NCI-H345 treated with DMSO at 0.1 percent for 48 hours (cell line): Measurements from ENCODE around the gene LRRC8D.
"Not testable (repeated sequence)": the region's sequence is repeated elsewhere in the genome, so short reads cannot be mapped to it uniquely, and the experiment has no call there.

Source experiments
- DNase-seq: peaks from one replicate; lab custom pipeline; 2025; ENCODE audit not compliant: unreplicated experiment; lab: John Stamatoyannopoulos, UW

Gene LRRC8D

DNA sequence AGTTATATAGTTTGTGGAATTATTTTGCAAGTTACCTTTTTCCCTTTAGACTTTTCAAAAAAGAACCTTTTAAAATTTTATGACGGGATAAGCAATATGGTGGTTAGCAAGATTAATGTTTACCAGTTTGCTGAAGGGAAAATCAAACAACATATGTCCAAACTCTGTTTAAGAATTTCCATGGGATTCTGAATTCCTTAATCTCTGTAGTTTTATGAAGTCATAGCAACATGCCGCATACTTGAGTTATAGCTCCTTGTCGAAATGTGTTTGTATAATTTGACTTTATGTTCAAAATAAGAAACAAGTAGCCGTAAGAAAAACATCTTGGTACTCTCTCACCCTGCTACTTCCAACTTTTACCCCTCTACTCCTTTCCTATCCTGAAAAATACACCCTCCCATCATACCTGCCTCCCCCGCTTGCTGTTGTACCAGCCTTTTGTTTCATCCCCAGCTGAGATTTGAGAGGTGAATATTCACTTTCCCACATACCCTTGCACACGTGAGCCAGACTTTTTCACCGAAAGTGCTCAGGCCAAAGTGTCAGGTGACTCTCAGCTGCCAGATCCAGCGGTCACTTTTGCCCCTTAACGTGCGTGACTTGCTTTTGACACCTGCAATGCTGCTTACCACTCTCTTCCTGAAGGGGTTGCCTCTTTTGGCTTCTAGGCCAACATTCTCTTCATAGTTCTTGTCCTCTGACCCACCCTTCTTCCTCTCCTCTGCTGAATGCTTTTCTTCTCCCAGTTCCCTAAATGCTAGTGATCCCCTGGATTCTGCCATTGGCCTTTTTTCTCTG, 90.6 kb downstream of the LRRC8D start:
- no peak for DNase-seq

DNA sequence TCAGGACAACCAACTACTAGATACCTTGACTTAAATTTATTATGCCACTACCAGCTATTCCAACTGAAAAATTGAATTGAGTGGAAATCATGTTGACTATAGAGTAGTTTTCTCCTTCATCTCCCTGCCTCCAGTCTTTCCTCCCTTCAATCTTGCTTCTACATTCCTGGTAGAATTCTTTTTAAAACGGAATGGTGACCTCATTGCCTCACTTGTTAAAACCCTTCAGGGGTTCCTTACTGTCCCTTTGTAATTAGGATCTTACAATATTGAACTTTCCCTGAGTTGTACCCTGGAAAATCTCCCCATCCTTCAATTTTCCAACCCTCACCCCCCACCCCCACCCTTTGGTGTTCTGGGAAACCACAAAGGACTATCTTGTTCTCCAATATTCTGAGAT, 91.2 kb downstream of the LRRC8D start:
- no peak for DNase-seq

DNA sequence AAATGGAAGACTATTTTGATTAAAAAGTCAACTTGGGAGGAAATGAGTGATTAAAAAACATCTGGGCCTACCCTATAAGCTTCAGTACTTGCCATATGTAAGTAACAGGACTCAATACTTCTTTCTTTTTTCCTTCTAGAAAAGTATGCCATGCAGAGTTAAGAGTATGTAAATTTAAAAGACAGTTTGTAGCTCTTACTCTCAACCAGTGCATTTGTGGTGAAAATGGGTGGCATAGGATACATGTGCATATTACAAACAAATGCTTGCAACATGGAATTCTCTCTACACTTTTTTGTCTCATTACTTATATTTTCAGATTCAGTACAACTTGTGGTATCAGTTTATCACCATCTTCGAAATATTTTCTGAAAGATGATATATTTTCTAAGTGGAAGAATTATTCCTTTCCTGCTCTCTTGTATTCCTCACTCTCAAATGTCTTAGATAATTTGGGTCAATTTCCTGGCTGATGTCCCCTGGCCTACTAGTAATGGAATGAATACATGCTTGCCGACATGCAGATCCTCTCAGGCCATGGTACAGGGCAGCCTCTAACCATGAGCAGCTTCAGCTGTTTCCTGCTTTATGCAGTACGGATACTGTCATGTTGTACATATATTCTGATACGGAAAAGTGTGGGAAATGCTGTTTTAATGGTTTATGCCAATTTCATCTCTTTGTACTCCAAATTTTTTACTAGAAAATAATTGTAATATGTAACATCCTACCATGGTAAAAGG, 92.7 kb downstream of the LRRC8D start:
- no peak for DNase-seq

- DNase-seq, result no peak
Observed at GRCh38 chr1:89917353-89917752, 96.5 kb downstream of the LRRC8D start.

DNA sequence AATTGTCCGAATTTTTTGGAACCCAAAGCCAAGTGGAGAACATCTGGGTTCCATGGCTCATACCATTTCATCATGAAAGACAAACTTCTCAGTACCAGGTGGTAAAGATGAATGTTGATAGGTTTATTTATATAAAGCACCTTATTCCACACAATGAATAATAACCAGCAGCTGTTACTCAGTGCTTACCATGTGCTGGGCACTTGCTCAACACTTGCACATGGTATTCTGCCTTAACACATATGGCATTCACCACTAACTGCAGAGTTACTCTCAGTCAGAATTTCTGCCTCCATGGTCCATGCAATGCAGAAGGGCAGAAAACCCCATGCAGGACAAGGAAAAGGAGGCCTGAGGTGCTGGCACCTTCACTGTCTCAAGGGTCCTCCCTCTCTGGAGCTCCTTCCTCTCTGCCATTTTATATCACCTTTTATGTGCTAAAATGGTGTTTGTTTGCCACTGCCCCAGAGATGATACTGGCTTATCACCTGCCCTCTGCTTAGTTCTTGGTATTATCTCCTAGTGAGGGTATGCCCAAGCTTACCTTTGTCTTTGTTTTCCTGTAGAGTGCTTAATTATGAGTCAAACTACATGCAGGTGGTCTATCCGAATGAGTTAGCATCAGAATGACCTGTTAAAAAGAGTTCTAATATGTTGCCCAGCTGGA, 97.4 kb downstream of the LRRC8D start:
- DNase-seq, result no peak

DNA sequence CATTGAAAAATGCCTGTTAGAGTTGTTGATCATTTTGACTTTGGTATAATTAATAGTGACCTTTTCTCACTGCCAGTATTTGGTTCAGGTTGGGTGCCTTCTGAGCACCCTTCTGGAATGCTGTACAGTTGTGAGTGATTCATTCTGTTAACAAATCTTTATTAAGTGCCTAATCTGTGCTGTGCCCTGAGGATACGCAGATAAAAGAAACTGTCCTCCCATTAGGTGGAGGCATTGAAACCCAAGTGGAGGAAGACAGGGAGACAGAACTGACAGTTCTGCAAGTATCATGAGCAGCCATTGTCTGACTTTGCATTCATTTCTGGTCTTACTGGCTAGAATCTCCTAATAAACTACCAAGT, 97.9 kb downstream of the LRRC8D start:
- no peak for DNase-seq

DNA sequence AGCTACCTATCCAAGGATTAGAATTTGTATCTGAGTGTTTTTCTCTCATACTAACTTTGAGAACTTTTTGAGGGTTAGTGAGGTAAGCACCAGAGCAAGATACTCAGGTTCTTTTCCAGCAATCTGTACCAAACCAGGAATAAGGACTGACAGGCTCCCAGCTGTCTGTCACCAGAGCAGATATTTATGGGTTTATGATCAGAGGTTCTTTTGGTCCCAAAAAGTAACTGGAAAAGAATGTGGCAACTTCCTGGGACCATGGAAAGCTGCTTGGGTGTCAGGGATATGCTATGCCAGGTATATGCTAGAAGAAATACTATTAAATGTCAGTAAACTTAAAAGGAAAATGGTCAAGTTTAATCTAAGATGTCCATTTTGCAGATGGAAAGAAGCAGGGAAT, 98.3 kb downstream of the LRRC8D start:
- DNase-seq, result no peak

DNA sequence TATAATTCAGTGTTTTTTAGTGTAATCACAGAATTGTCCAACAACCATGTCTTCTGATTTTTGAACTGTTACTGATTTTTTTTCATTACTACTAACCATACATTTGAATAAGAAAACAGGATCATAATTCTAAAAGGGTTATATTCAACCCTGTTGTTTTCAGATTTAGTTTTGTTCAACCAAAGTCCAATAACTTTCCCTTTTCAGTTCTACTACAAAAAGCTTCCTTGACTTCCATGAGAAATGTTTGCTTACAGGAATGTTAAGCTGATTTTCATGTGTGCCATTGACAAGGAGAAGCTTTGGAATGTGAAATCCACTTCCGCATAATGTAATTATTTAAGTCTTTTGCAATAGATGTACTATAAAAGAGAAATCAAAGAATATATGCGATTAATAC, 102.1 kb downstream of the LRRC8D start:
- no peak for DNase-seq

DNA sequence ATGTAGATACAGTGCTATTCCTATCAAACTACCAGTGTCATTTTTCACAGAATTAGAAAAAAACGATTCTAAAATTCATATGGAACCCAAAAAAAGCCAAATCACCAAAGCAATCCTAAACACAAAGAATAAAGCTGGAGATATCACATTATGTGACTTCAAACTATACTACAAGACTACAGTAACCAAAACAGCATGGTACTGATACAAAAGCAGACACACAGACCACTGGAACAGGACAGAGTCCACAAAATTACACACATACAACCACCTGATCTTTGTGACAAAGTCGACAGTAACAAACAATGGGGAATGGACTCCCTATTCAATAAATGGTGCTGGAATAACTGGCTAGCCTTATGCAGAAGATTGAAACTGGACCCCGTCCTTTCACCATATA, 102.7 kb downstream of the LRRC8D start:
- no peak for DNase-seq

- not testable (repeated sequence) for DNase-seq
Observed at GRCh38 chr1:89924075-89924474, 103.2 kb downstream of the LRRC8D start.

- DNase-seq, result no peak
Observed at GRCh38 chr1:89927049-89927448, 106.2 kb downstream of the LRRC8D start.

GRCh38 chr1:89927478-89927877, 106.6 kb downstream of the LRRC8D start:
- no peak for DNase-seq

GRCh38 chr1:89928506-89928905, 107.7 kb downstream of the LRRC8D start:
- DNase-seq, result no peak

DNA sequence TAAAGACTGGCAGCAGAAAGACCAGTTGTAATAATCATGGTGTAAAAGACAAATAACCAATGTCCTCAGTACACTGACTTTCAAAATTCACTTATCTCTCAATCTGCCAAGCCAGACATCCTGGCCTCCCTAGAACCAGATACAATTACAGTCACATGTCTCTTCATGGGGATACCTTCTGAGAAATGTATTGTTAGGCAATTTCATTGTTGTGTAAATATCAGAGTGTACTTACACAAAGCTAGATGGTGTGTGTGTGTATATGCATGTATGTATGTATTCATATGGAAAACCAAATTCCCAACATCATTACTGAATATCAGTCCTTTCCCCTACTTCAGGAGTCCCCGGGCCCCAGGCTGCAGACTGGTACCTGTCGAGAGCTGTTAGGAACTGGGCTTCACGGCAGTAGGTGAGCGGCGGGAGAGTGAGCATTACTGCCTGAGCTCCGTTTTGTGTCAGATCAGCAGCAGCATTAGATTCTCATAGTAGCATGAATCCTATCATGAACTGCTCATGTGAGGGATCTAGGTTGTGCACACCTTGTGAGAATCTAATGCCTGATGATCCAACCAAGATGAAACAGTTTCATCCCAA, 108.7 kb downstream of the LRRC8D start:
- no peak for DNase-seq

- no peak for DNase-seq
Observed at GRCh38 chr1:89930579-89930978, 109.7 kb downstream of the LRRC8D start.

- DNase-seq, result no peak
Observed at GRCh38 chr1:89931964-89932363, 111.1 kb downstream of the LRRC8D start.

- no peak for DNase-seq
Observed at GRCh38 chr1:89932598-89933364, 111.9 kb downstream of the LRRC8D start.

DNA sequence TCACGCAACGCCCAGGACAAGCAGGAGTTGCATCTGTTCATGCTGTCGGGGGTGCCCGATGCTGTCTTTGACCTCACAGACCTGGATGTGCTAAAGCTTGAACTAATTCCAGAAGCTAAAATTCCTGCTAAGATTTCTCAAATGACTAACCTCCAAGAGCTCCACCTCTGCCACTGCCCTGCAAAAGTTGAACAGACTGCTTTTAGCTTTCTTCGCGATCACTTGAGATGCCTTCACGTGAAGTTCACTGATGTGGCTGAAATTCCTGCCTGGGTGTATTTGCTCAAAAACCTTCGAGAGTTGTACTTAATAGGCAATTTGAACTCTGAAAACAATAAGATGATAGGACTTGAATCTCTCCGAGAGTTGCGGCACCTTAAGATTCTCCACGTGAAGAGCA, 113.6 kb downstream of the LRRC8D start:
- DNase-seq, result no peak

GRCh38 chr1:89935235-89935634, 114.4 kb downstream of the LRRC8D start:
- no peak for DNase-seq

DNA sequence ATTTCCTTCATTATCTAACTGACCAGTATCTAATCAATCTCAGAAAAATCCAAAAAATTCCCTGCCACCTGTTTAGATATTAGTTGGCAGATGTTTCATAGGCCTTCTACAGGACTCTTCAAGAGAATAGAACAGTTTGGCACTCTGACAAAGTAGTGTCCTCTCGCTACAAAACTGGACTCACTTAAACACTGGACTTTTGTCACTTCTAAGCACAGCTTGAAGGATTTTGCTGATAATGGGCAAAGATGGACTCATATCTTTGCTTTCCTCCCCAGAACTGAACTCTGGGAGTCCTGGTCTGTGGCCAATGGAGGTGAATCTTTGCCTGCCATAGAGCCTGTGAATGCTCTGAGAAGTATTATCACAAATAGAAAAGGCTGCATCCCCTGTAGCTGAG, 115.9 kb downstream of the LRRC8D start:
- DNase-seq, result no peak
